HepG2 (cell line): Measurements from ENCODE around the gene FANCG. TPM values are rescaled to one million over a fixed set of nuclear protein-coding genes. Genes with fewer than 3 reads are reported as not detected.
A peak's percentile ranks its signal among the peaks of the same experiment; 100 is the strongest.

Experiments used
- ATAC-seq: fragments of 200-7000 bp; cut with Tn5 transposase; 3 replicates; pipeline ENCODE4 v1.9.1; 2020; ENCODE audit warnings: mild to moderate bottlenecking, moderate library complexity
- BruUV-seq: library from RNA; stranded (reverse); fragments of 400-500 nt; replicated peaks from 2 replicates; lab custom pipeline; 2021; lab: Mats Ljungman, UMichigan
- CTCF ChIA-PET: fragments of 300-600 bp; formaldehyde crosslinking; extraction: SDS; loops from one replicate; lab custom pipeline; 2021; ENCODE audit warnings: low total read pairs, inconsistent platforms, low intra/inter-chr PET ratio; lab: Yijun Ruan, JAX
- POLR2A ChIA-PET: fragments of 350-600 bp; sonication (Branson Sonifier 250); formaldehyde crosslinking; loops from one replicate; lab custom pipeline; 2020; ENCODE audit warnings: antibody characterized with exemption, inconsistent platforms; lab: Yijun Ruan, JAX
- DNase-seq: peaks from one replicate; pipeline ENCODE4 v3.0.0-alpha.2; 2015; ENCODE audit warnings: low spot score
- FAIRE-seq: peaks from 3 replicates; lab custom pipeline; 2011; peaks lifted over from hg19 to GRCh38; lab: Jason Lieb, UNC
- H2AFZ ChIP-seq: one replicate; pipeline ENCODE4 v1.6.1; 2011; ENCODE audit warnings: low read length, inconsistent platforms
- H3K27ac ChIP-seq: fragments of 300-600 bp; 3 replicates; pipeline ENCODE4 v1.8.0; 2011; ENCODE audit warnings: mixed run types, mild to moderate bottlenecking, mixed read lengths, low read length, inconsistent platforms; ENCODE audit not compliant: insufficient read depth; ENCODE audit errors: extremely low read length
- H3K27me3 ChIP-seq, 2 experiments: fragments of 200-600 bp in 1 of 2; 2 replicates in 1 of 2; 3 replicates in 1 of 2; pipeline versions ENCODE4 v1.6.0 to v1.8.0; 2011; ENCODE audit warnings: low read length in 2 of 2, mild to moderate bottlenecking in 2 of 2, moderate library complexity in 2 of 2, inconsistent platforms in 1 of 2; ENCODE audit not compliant: insufficient read depth in 2 of 2, control insufficient read depth in 1 of 2
- H3K36me3 ChIP-seq, 2 experiments: fragments of 200-600 bp in 1 of 2; replicated peaks in 1 of 2; 2 replicates in 1 of 2; 3 replicates in 1 of 2; pipeline versions ENCODE4 v1.5.1 to v1.8.0; 2011; ENCODE audit warnings: low read length in 2 of 2, inconsistent platforms in 1 of 2; ENCODE audit not compliant: insufficient read depth in 2 of 2, control insufficient read depth in 1 of 2
- H3K4me1 ChIP-seq: 2 replicates; pipeline ENCODE4 v1.5.1; 2012; ENCODE audit warnings: low read length, inconsistent platforms; ENCODE audit not compliant: insufficient read depth
- H3K4me2 ChIP-seq: 2 replicates; pipeline ENCODE4 v1.6.0; 2011; ENCODE audit warnings: low read depth, low read length, inconsistent platforms
- H3K4me3 ChIP-seq, 3 experiments: fragments of 200-600 bp in 1 of 3; sonication (generic), shearing (Covaris generic) in 1 of 3; replicated peaks in 1 of 3; 2 replicates each; pipeline ENCODE4 v1.5.1; 2011 to 2016; ENCODE audit warnings: low read length in 3 of 3, inconsistent platforms in 2 of 3, low read depth in 2 of 3, mild to moderate bottlenecking in 2 of 3, control low read depth in 1 of 3, mixed read lengths in 1 of 3; ENCODE audit not compliant: insufficient read depth in 1 of 3
- H3K79me2 ChIP-seq: one replicate; pipeline ENCODE4 v1.6.1; 2011; ENCODE audit warnings: low read length, inconsistent platforms; ENCODE audit not compliant: insufficient read depth
- H3K9ac ChIP-seq: 2 replicates; pipeline ENCODE4 v1.6.0; 2011; ENCODE audit warnings: mild to moderate bottlenecking, low read depth, low read length, inconsistent platforms; ENCODE audit not compliant: insufficient read depth
- H3K9me3 ChIP-seq: 2 replicates; pipeline ENCODE4 v1.5.1; 2012; ENCODE audit warnings: mild to moderate bottlenecking, low read length
- H4K20me1 ChIP-seq: 2 replicates; pipeline ENCODE4 v1.6.0; 2011; ENCODE audit warnings: inconsistent platforms, mild to moderate bottlenecking, low read length, moderate library complexity; ENCODE audit not compliant: insufficient read depth
- AGO2 ChIP-seq: fragments of 200-400 bp; formaldehyde crosslinking; optimal IDR thresholded peaks from 2 replicates; pipeline ENCODE3; 2017; ENCODE audit warnings: mild to moderate bottlenecking, low read depth, low read length, moderate library complexity
- HNRNPL ChIP-seq: fragments of 200-400 bp; formaldehyde crosslinking; IDR thresholded peaks from 2 replicates; pipeline ENCODE4 v1.6.1; 2017; ENCODE audit warnings: mild to moderate bottlenecking, low read depth, low read length
- RBFOX2 ChIP-seq: fragments of 200-400 bp; formaldehyde crosslinking; IDR thresholded peaks from 2 replicates; pipeline ENCODE4 v1.6.1; 2017; ENCODE audit warnings: low read depth, mild to moderate bottlenecking, low read length
- RBM22 ChIP-seq: fragments of 200-400 bp; formaldehyde crosslinking; optimal IDR thresholded peaks from 2 replicates; pipeline ENCODE3; 2017; ENCODE audit warnings: mild to moderate bottlenecking, low read length, moderate library complexity
- STAG1 ChIP-seq: sonication (generic); formaldehyde crosslinking; IDR thresholded peaks from 2 replicates; pipeline ENCODE4 v1.4.0; 2020; ENCODE audit warnings: missing genetic modification reagents
- ZNF431 ChIP-seq: sonication (generic); formaldehyde crosslinking; IDR thresholded peaks from 2 replicates; pipeline ENCODE4 v1.9.0; 2022; ENCODE audit warnings: missing genetic modification reagents, low read depth, mild to moderate bottlenecking, borderline replicate concordance
- WGBS: methylation state at CpG from one replicate; pipeline ENCODE4 v1.1.6; 2017; ENCODE audit warnings: low lambda C conversion rate; 5-methylcytosine and 5-hydroxymethylcytosine counted together
- in situ Hi-C: cut with HindIII; loops from 2 replicates; pipeline ENCODE4 v1.10.0; 2017; ENCODE audit warnings: low pct_unique_long_range_greater_than_20kb; ENCODE audit not compliant: extremely low pct_ligation_motif_present
- intact Hi-C: fragments of 100-400 bp; cut with micrococcal nuclease; formaldehyde crosslinking; loops from one replicate; pipeline ENCODE4 v1.10.0; 2022; ENCODE audit not compliant: unreplicated experiment
- polyA plus RNA-seq, 8 experiments: library from polyadenylated mRNA; depleted of rRNA in 3 of 8; stranded (reverse) in 7 of 8; unstranded in 1 of 8; fragments of >200 nt; fragmentation: Illumina TruSeq in 4 of 8; extraction: Trizol in 4 of 8; gene quantifications; 2 replicates each; pipeline versions ENCODE4 v1.2.1 to v1.2.3, GENCODE V29; 2011 to 2016; ENCODE audit warnings: low read depth in 4 of 8, missing spikeins in 1 of 8, mixed read lengths in 1 of 8; ENCODE audit not compliant: insufficient read depth in 1 of 8
- total RNA-seq, 5 experiments: library from RNA; depleted of rRNA; stranded (reverse); fragments of >200 nt; fragmentation: Illumina TruSeq; extraction: Trizol; gene quantifications; 2 replicates each; pipeline ENCODE4 v1.2.3, GENCODE V29; 2016; ENCODE audit warnings: low read depth in 1 of 5
- TF ChIP-seq, protein P1 (sequence below): sonication (generic); formaldehyde crosslinking; IDR thresholded peaks from 2 replicates; pipeline ENCODE4 v1.5.1; 2020; ENCODE audit warnings: missing genetic modification reagents, mild to moderate bottlenecking, borderline replicate concordance
- TF ChIP-seq, protein P2 (sequence below): sonication (generic); formaldehyde crosslinking; IDR thresholded peaks from 2 replicates; pipeline ENCODE4 v1.5.0; 2020; ENCODE audit warnings: mild to moderate bottlenecking, missing genetic modification reagents

Gene FANCG
- total and polyA plus RNA-seq, 2 of the 13 experiments (the other 11 are each of a cell fraction or from before 2014, with no cell fraction given) = 14.4 to 45.1 TPM

DNA sequence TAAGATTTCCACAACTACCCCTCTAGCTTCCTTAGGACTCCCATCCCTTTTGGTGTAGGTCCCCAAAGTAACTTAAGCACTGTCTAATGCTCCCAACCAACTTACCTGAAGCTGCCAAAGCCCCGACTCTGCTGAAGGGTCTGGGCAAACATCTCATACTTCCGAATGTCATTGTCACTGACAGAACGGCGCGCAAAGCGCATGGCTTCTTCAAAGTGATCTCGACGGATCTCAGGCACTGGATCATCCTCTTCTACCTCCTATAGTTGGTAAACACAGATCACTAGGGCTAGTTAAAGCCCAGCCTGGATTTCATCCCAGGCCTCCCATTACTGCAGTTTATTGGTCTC is 22.5 kb downstream of the FANCG start:
- Histone ChIP-seq H3K4me3 (no peak overlapping the region), H3K27me3 (no peaks in the 10 kb centered on the region), H2AFZ (no peak overlapping the region), H4K20me1 (peaks cover 7% of the 10 kb centered on the region), H3K4me1 (no peaks in the 10 kb centered on the region), H3K9ac (no peak overlapping the region), H3K27ac (no peak overlapping the region), H3K9me3 (no peaks in the 10 kb centered on the region), H3K79me2 (no peaks in the 10 kb centered on the region), H3K4me2 (no peak overlapping the region), H3K36me3 (peaks cover 23 to 62% of the 10 kb centered on the region in 2 experiments)
- TF ChIP-seq RBM22 = peak; percentile 7
- TF ChIP-seq HNRNPL = no peak
- no peak for FAIRE-seq
- over 99% methylated on average over 8 of the region's 8 CpGs for WGBS
- ATAC-seq = no peak
- intact Hi-C loops = no loop called here
- in situ Hi-C loops = no loop called here
- ChIA-PET CTCF (no interaction called here), POLR2A (no interaction called here)
- no TSS peak for BruUV-seq
- no peak for DNase-seq

DNA sequence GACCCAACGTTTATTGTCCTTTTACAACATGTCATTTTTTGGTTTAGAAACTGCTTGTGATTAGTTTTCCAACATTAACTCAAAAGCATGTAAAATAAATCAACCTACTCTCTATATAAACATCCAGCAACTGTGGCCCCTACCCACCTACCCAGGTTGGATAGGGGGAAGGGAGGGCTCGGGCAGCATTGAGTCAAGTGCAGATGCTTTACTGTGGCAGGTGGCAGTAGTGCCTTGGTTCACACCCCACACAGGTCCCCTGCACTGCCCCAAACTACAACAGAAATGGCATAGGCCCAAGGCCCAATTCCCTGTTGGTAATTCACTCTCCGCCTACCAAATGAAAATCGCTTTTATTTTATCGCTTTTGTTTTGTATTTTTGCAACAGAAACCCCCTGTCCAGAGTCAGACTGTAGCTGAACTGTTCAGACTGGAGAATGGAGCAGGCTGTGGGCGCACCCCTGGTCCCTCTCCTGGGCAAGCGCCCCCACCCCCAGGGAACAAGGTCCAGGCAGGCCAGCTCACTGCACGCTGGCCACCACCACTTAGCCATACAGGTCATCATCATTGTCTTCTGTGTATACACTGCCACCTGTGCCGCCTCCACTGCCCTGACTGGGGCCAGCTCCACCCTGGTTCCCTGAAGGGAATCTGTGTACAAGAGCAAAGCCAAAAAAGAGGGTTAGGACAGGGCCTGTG is 23.0 kb downstream of the FANCG start:
- in situ Hi-C loops = no loop called here

More for the DNA sequence above, 23.0 kb downstream of the FANCG start:
- Histone ChIP-seq H3K27me3 (no peaks in the 10 kb centered on the region), H3K27ac (no peak overlapping the region), H3K36me3 (peaks cover 18 to 57% of the 10 kb centered on the region in 2 experiments), H2AFZ (no peak overlapping the region), H3K4me2 (no peak overlapping the region), H3K9ac (no peak overlapping the region), H4K20me1 (peaks cover 7% of the 10 kb centered on the region), H3K9me3 (no peaks in the 10 kb centered on the region), H3K4me3 (no peak overlapping the region)
- WGBS = 96% methylated on average over 9 of the region's 9 CpGs
- no peak for FAIRE-seq
- POLR2A ChIA-PET = no interaction called here
- peak; percentile 37 for ATAC-seq
- TF ChIP-seq STAG1 (CRISPR knock-in tag) = no peak
- no peak for TF ChIP-seq ZNF431
- TF ChIP-seq, protein P1, sequence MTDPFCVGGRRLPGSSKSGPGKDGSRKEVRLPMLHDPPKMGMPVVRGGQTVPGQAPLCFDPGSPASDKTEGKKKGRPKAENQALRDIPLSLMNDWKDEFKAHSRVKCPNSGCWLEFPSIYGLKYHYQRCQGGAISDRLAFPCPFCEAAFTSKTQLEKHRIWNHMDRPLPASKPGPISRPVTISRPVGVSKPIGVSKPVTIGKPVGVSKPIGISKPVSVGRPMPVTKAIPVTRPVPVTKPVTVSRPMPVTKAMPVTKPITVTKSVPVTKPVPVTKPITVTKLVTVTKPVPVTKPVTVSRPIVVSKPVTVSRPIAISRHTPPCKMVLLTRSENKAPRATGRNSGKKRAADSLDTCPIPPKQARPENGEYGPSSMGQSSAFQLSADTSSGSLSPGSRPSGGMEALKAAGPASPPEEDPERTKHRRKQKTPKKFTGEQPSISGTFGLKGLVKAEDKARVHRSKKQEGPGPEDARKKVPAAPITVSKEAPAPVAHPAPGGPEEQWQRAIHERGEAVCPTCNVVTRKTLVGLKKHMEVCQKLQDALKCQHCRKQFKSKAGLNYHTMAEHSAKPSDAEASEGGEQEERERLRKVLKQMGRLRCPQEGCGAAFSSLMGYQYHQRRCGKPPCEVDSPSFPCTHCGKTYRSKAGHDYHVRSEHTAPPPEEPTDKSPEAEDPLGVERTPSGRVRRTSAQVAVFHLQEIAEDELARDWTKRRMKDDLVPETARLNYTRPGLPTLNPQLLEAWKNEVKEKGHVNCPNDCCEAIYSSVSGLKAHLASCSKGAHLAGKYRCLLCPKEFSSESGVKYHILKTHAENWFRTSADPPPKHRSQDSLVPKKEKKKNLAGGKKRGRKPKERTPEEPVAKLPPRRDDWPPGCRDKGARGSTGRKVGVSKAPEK (CRISPR knock-in tag) = no peak
- TF ChIP-seq, protein P2, sequence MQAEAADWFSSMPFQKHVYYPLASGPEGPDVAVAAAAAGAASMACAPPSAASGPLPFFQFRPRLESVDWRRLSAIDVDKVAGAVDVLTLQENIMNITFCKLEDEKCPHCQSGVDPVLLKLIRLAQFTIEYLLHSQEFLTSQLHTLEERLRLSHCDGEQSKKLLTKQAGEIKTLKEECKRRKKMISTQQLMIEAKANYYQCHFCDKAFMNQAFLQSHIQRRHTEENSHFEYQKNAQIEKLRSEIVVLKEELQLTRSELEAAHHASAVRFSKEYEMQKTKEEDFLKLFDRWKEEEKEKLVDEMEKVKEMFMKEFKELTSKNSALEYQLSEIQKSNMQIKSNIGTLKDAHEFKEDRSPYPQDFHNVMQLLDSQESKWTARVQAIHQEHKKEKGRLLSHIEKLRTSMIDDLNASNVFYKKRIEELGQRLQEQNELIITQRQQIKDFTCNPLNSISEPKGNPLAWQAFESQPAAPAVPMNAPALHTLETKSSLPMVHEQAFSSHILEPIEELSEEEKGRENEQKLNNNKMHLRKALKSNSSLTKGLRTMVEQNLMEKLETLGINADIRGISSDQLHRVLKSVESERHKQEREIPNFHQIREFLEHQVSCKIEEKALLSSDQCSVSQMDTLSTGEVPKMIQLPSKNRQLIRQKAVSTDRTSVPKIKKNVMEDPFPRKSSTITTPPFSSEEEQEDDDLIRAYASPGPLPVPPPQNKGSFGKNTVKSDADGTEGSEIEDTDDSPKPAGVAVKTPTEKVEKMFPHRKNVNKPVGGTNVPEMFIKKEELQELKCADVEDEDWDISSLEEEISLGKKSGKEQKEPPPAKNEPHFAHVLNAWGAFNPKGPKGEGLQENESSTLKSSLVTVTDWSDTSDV = no peak
- TF ChIP-seq RBFOX2 = 0 out of 2 replicates have a peak, but pooled peaks have one; percentile 27
- peak; percentile 43 for TF ChIP-seq AGO2
- TF ChIP-seq RBM22 = peak; percentile 3
- TF ChIP-seq, all 625 proteins: peak for 3
- Histone ChIP-seq H3K4me1 (no peaks in the 10 kb centered on the region), H3K79me2 (no peaks in the 10 kb centered on the region)
- no peak for DNase-seq
- no TSS peak for BruUV-seq
- intact Hi-C loops = no loop called here
- CTCF ChIA-PET = no interaction called here
